Karpas-422 (cell line): ENCODE data around the gene RDH14. TPM values are rescaled to one million over a fixed set of nuclear protein-coding genes. Genes with fewer than 3 reads are reported as not detected.

Experiments
- DNase-seq: peaks from one replicate; pipeline ENCODE4 v3.0.0-alpha.2; 2015
- H2AFZ ChIP-seq: fragments of 200-600 bp; sonication (generic); 2 replicates; pipeline ENCODE4 v1.6.1; 2014; ENCODE audit warnings: antibody characterized with exemption, low read length, mixed read lengths
- H3K27ac ChIP-seq: fragments of 200-600 bp; sonication (generic); 2 replicates; pipeline ENCODE4 v1.5.1; 2014; ENCODE audit warnings: mild to moderate bottlenecking, low read length, moderate library complexity
- H3K27me3 ChIP-seq: fragments of 200-600 bp; sonication (generic); 2 replicates; pipeline ENCODE4 v1.6.1; 2014; ENCODE audit warnings: low read length, mixed read lengths
- H3K36me3 ChIP-seq: fragments of 200-600 bp; sonication (generic); 2 replicates; pipeline ENCODE4 v1.6.1; 2014; ENCODE audit warnings: low read length, mixed read lengths; ENCODE audit not compliant: insufficient read depth
- H3K4me1 ChIP-seq: fragments of 200-600 bp; sonication (generic); 2 replicates; pipeline ENCODE4 v1.6.1; 2014; ENCODE audit warnings: mild to moderate bottlenecking, low read length, mixed read lengths
- H3K4me2 ChIP-seq: fragments of 200-600 bp; sonication (generic); 2 replicates; pipeline ENCODE4 v1.6.1; 2014; ENCODE audit warnings: low read length, low read depth, mild to moderate bottlenecking; ENCODE audit not compliant: poor library complexity, severe bottlenecking
- H3K4me3 ChIP-seq: fragments of 200-600 bp; sonication (generic); 2 replicates; pipeline ENCODE4 v1.5.1; 2014; ENCODE audit warnings: mild to moderate bottlenecking, antibody characterized with exemption, low read length, mixed read lengths
- H3K79me2 ChIP-seq: fragments of 200-600 bp; sonication (generic); 2 replicates; pipeline ENCODE4 v1.6.1; 2014; ENCODE audit warnings: mild to moderate bottlenecking, low read length, mixed read lengths
- H3K9ac ChIP-seq: fragments of 200-600 bp; sonication (generic); 2 replicates; pipeline ENCODE4 v1.6.0; 2014; ENCODE audit warnings: low read length
- H3K9me2 ChIP-seq: fragments of 200-600 bp; sonication (generic), shearing (Covaris generic); replicated peaks from 2 replicates; pipeline ENCODE4 v1.6.0; 2014; ENCODE audit warnings: mild to moderate bottlenecking, low read length, moderate library complexity; ENCODE audit not compliant: insufficient read depth
- H3K9me3 ChIP-seq: fragments of 300-700, 200-600 bp; sonication (generic); 2 replicates; pipeline ENCODE4 v1.6.1; 2014; ENCODE audit warnings: low read length, mixed read lengths
- H4K20me1 ChIP-seq: fragments of 200-600 bp; sonication (generic); 2 replicates; pipeline ENCODE4 v1.6.1; 2014; ENCODE audit warnings: mild to moderate bottlenecking, antibody characterized with exemption, low read length, low read depth; ENCODE audit not compliant: insufficient read depth
- total RNA-seq: library from RNA; depleted of rRNA; stranded (reverse); fragments of >200 nt; shearing (Covaris generic); gene quantifications from 2 replicates; pipeline ENCODE4 v1.2.3, GENCODE V29; 2014; ENCODE audit warnings: low replicate concordance

The RDH14 gene
- total RNA-seq, 1 experiment from 2014 or later, result 30.8 TPM

DNA sequence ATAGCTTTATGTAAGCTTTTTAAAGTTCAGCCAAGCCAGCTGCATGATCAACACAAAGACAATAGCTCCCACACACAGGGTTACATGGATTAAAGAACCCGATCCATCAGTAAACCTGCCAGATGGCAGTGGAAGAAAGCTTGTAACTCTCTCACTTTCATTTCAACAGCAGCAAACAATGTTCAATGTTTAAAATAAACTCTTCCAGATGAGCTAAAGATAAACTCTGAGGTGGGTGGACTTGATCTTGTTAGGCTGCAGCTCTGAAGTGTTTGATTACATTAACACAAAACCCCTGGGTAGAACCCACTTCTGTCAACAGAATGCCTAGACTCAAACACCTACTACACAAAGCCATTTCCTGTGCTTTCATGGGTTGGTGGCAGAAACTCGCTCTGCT is 13.9 kb downstream of the RDH14 start:
- Histone ChIP-seq H3K4me3 (peak overlapping the region; percentile 18; the same call in 1 of the 2 replicates), H3K27ac (peak overlapping the region; percentile 61), H2AFZ (peak overlapping the region; percentile 85), H3K4me1 (peaks cover 18% of the 10 kb centered on the region), H3K9me2 (no peaks in the 10 kb centered on the region), H4K20me1 (no peaks in the 10 kb centered on the region), H3K9ac (peak overlapping the region; percentile 32; the same call in 1 of the 2 replicates), H3K36me3 (no peaks in the 10 kb centered on the region), H3K4me2 (peak overlapping the region; percentile 55), H3K9me3 (no peaks in the 10 kb centered on the region), H3K27me3 (no peaks in the 10 kb centered on the region), H3K79me2 (no peaks in the 10 kb centered on the region)
- no peak for DNase-seq

DNA sequence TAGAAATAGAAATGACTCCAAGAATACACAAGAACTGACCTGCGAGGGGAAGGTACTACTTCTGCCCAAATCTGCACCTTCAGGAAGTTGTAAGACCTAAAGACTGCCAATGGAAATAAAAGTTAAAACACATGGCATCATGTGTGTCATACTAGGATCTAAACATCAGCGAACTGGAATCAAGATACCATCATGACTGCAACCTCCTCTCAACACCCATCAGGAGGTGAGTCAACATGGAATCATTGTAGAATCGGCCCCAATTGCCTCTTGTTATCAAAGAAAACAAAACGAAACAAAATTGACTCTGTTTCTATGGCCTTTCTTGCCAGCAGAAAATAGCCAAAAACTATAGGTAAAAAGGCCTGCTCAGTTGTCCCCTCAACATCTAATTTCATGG is 15.1 kb downstream of the RDH14 start:
- Histone ChIP-seq H3K36me3 (no peaks in the 10 kb centered on the region), H3K9me3 (no peaks in the 10 kb centered on the region), H3K4me2 (no peak overlapping the region), H3K9me2 (no peaks in the 10 kb centered on the region), H3K27me3 (no peaks in the 10 kb centered on the region), H3K4me3 (no peak overlapping the region), H4K20me1 (no peaks in the 10 kb centered on the region), H3K27ac (no peak overlapping the region), H2AFZ (no peak overlapping the region), H3K4me1 (peaks cover 18% of the 10 kb centered on the region), H3K79me2 (no peaks in the 10 kb centered on the region), H3K9ac (no peak overlapping the region)
- no peak for DNase-seq

DNA sequence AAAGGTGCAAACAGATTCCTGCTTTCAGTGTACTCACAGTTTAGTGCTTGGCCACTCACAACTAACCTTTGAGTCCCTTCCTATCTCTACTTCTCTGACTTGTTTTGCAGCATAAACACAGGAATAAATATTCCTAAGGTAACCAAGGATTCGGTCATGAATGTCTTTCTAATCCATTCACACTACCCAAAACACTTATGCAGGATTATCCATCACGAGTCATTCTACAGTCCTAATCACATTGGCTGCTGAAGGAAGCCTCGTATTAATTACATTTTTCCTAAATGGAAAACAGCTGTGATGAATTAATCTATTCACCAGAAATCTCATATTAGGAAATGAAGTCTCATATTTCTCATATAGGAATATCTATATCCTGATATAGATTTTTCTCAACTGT is 16.3 kb downstream of the RDH14 start:
- Histone ChIP-seq H2AFZ (no peak overlapping the region), H3K9ac (no peak overlapping the region), H3K27me3 (no peaks in the 10 kb centered on the region), H3K9me2 (no peaks in the 10 kb centered on the region), H3K4me3 (no peak overlapping the region), H3K27ac (no peak overlapping the region), H4K20me1 (no peaks in the 10 kb centered on the region), H3K4me2 (no peak overlapping the region), H3K36me3 (no peaks in the 10 kb centered on the region), H3K9me3 (no peaks in the 10 kb centered on the region), H3K4me1 (peaks cover 18% of the 10 kb centered on the region), H3K79me2 (no peaks in the 10 kb centered on the region)
- no peak for DNase-seq

DNA sequence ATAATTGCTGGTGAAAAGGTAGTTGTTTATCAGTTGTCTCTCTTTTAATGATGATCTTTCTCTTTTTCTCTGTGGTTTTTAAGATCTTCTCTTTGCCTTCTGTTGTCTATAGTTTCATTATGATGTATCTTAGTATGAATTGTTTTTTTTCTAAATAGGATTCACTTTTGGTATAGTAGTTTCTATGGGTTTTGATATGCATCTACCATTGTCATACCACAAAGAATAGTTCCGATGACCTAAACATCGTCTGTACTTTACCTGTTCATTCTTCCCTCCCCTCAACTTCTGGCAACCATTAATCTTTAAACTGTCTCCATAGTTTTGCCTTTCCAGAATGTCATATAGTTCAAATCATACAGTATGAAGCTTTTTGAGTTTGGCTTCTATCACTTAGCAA is 19.6 kb downstream of the RDH14 start:
- H3K79me2 ChIP-seq, result no peaks in the 10 kb centered on the region
- no peak for DNase-seq
- no peak overlapping the region for H3K9ac ChIP-seq
- H3K9me3 ChIP-seq, result no peaks in the 10 kb centered on the region
- no peaks in the 10 kb centered on the region for H3K36me3 ChIP-seq
- H2AFZ ChIP-seq, result no peak overlapping the region
- no peaks in the 10 kb centered on the region for H3K9me2 ChIP-seq
- no peak overlapping the region for H3K4me2 ChIP-seq
- H3K4me1 ChIP-seq, result peaks cover 4% of the 10 kb centered on the region
- H3K27me3 ChIP-seq, result no peaks in the 10 kb centered on the region
- no peak overlapping the region for H3K4me3 ChIP-seq
- no peak overlapping the region for H3K27ac ChIP-seq
- no peaks in the 10 kb centered on the region for H4K20me1 ChIP-seq

DNA sequence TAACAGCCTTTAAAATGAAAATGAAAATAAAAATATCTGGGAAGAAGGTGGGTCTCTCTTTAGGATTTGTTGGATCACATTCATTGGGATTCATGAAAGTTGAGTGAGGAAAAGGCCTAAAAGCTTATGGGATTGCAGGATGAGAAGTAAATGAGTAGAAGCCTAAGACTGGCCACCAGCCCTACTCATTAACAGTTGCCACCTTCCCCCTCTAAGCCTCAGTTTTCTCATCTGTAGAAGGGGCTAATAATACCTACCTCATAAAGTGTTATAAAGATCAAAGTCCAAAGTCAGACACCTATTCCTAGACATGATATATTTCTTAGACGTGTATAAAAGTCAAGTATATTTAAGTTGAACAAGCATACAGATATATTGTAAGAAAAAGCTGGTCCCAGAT is 23.8 kb downstream of the RDH14 start:
- Histone ChIP-seq H3K27me3 (no peaks in the 10 kb centered on the region), H3K36me3 (no peaks in the 10 kb centered on the region), H2AFZ (no peak overlapping the region), H4K20me1 (no peaks in the 10 kb centered on the region), H3K79me2 (no peaks in the 10 kb centered on the region), H3K9me3 (no peaks in the 10 kb centered on the region), H3K9me2 (no peaks in the 10 kb centered on the region), H3K4me3 (no peak overlapping the region), H3K27ac (no peak overlapping the region), H3K4me1 (no peaks in the 10 kb centered on the region), H3K4me2 (no peak overlapping the region), H3K9ac (no peak overlapping the region)
- DNase-seq, result no peak

DNA sequence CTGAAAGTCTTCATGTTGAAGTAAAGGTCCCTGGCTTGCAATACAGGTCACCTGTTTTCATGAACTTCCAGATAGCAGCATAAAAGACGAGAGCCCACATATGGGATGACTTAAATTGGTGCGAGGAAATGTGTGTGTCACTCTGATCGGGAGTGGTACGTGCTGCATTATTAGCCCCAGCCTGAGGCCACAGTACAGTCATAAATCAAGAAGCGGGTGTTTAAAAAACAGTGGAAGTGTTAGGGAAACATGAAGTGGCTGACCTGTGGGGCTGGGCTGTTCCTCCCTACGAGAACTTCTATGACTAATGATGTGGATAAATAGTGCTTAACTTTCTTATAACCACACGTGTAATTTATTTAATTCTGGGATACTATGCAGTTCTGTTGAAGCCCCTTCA is 24.4 kb downstream of the RDH14 start:
- Histone ChIP-seq H3K9ac (no peak overlapping the region), H3K4me1 (no peaks in the 10 kb centered on the region), H3K27me3 (no peaks in the 10 kb centered on the region), H3K9me3 (no peaks in the 10 kb centered on the region), H3K79me2 (no peaks in the 10 kb centered on the region), H4K20me1 (no peaks in the 10 kb centered on the region), H3K9me2 (no peaks in the 10 kb centered on the region), H3K27ac (no peak overlapping the region), H3K36me3 (no peaks in the 10 kb centered on the region), H3K4me2 (no peak overlapping the region), H2AFZ (no peak overlapping the region), H3K4me3 (no peak overlapping the region)
- no peak for DNase-seq

DNA sequence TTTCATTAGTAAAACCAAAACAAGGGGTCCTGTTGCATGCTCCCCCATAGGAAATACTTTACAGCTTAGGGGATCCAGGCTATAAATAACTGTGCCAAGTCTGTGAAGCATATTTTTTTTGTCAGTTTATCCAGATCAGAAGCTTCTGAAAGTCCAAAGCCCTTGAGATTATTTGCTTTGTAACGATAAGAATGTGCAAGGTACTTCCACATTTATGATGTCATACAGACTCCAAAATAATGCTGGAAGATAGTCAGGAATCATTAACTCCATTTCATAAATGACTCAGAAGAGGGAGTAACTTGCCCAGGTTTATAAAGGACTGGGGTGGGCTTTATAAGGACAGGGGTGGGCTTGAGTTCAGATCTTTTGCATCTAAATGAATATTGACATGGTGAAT is 29.3 kb downstream of the RDH14 start:
- H3K36me3 ChIP-seq, result no peaks in the 10 kb centered on the region
- no peaks in the 10 kb centered on the region for H3K9me2 ChIP-seq
- H2AFZ ChIP-seq, result no peak overlapping the region
- no peaks in the 10 kb centered on the region for H3K79me2 ChIP-seq
- H3K9ac ChIP-seq, result no peak overlapping the region
- H3K4me1 ChIP-seq, result no peaks in the 10 kb centered on the region
- H3K4me3 ChIP-seq, result no peak overlapping the region
- H3K4me2 ChIP-seq, result no peak overlapping the region
- no peaks in the 10 kb centered on the region for H3K27me3 ChIP-seq
- no peaks in the 10 kb centered on the region for H4K20me1 ChIP-seq
- H3K27ac ChIP-seq, result no peak overlapping the region
- H3K9me3 ChIP-seq, result no peaks in the 10 kb centered on the region
- no peak for DNase-seq

DNA sequence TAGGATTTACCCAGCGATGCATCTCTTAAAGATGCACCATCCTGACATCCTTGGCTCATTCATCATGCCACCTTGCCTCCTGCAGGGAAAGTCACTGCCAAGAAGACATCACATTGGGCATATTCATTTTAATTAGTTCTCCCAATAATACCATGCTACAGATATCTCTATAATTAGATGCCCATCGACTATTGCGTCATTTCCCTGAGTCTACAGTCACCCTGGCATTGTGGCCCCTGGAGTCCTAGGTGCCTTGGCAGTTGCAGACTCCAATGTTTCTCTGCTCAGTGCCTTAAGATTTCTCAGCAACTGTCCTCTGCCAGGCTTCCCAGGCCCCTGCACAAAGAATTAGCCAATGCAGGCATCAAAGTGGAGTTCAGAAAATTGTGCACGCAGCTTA is 32.6 kb downstream of the RDH14 start:
- Histone ChIP-seq H3K27ac (no peak overlapping the region), H3K4me2 (no peak overlapping the region), H4K20me1 (no peaks in the 10 kb centered on the region), H3K4me3 (no peak overlapping the region), H2AFZ (no peak overlapping the region), H3K4me1 (no peaks in the 10 kb centered on the region), H3K79me2 (no peaks in the 10 kb centered on the region), H3K9ac (no peak overlapping the region), H3K27me3 (no peaks in the 10 kb centered on the region), H3K9me2 (no peaks in the 10 kb centered on the region), H3K9me3 (no peaks in the 10 kb centered on the region), H3K36me3 (no peaks in the 10 kb centered on the region)
- DNase-seq, result no peak

DNA sequence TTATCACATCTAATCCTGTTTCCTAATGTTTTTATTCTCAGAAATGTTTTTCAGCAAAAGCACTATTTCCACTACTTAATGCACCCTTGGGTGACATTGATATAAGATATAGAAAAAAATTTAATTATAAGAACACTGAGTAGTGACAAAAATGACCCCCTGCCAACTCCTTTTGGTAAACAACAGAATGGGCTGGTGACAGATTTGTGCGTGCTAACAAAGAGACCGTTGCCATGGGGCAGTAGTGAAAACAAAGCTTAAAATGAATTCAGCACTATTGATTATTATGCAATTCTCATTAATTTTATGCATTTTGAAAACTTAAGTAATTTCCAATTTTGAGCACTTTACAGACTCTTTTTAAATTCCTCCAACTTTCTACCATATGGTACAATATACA is 33.1 kb downstream of the RDH14 start:
- no peak overlapping the region for H2AFZ ChIP-seq

More for the DNA sequence above, 33.1 kb downstream of the RDH14 start:
- H4K20me1 ChIP-seq, result no peaks in the 10 kb centered on the region
- H3K4me3 ChIP-seq, result no peak overlapping the region
- H3K4me2 ChIP-seq, result no peak overlapping the region
- DNase-seq, result no peak
- no peaks in the 10 kb centered on the region for H3K36me3 ChIP-seq
- no peaks in the 10 kb centered on the region for H3K79me2 ChIP-seq
- H3K27me3 ChIP-seq, result no peaks in the 10 kb centered on the region
- H3K9ac ChIP-seq, result no peak overlapping the region
- H3K27ac ChIP-seq, result no peak overlapping the region
- no peaks in the 10 kb centered on the region for H3K9me2 ChIP-seq
- no peaks in the 10 kb centered on the region for H3K4me1 ChIP-seq
- no peaks in the 10 kb centered on the region for H3K9me3 ChIP-seq
